GM18505 (cell line): Measurements from ENCODE around the gene ATOSA.

Experiments
- ATAC-seq: cut with Tn5 transposase; IDR thresholded peaks from one replicate; pipeline ENCODE4 v1.9.1; 2021; ENCODE audit not compliant: unreplicated experiment
- POLR2A ChIP-seq: IDR thresholded peaks from 4 replicates; pipeline ENCODE4 v1.6.1; 2011; ENCODE audit warnings: borderline replicate concordance; ENCODE audit not compliant: insufficient read depth, insufficient read length; ENCODE audit errors: extremely low read depth

The ATOSA gene

GRCh38 chr15:52677593-52678467 lies 1.4 kb downstream of the ATOSA start:
- no peak for TF ChIP-seq POLR2A
- ATAC-seq = peak; percentile 26

GRCh38 chr15:52674831-52675230 lies 4.4 kb downstream of the ATOSA start:
- no peak for TF ChIP-seq POLR2A
- no peak for ATAC-seq

GRCh38 chr15:52673734-52674133 lies 5.5 kb downstream of the ATOSA start:
- TF ChIP-seq POLR2A = no peak
- no peak for ATAC-seq

- no peak for TF ChIP-seq POLR2A
- ATAC-seq = no peak
These were observed 5.9 kb downstream of the ATOSA start for GRCh38 chr15:52673312-52673711.

- no peak for TF ChIP-seq POLR2A
- ATAC-seq = no peak
These were observed 6.5 kb downstream of the ATOSA start for GRCh38 chr15:52672661-52673060.

GRCh38 chr15:52670087-52670486 lies 9.1 kb downstream of the ATOSA start:
- TF ChIP-seq POLR2A = no peak

GRCh38 chr15:52668133-52668532 lies 11.1 kb downstream of the ATOSA start:
- ATAC-seq = no peak
- TF ChIP-seq POLR2A = no peak

More at GRCh38 chr15:52670087-52670486, 9.1 kb downstream of the ATOSA start:
- ATAC-seq = no peak

- ATAC-seq = no peak
- no peak for TF ChIP-seq POLR2A
These were observed 11.6 kb downstream of the ATOSA start for GRCh38 chr15:52667597-52667996.

GRCh38 chr15:52663536-52664294 lies 15.5 kb downstream of the ATOSA start:
- no peak for ATAC-seq

GRCh38 chr15:52661909-52662308 lies 17.3 kb downstream of the ATOSA start:
- no peak for TF ChIP-seq POLR2A
- ATAC-seq = no peak

More at GRCh38 chr15:52663536-52664294, 15.5 kb downstream of the ATOSA start:
- no peak for TF ChIP-seq POLR2A

- TF ChIP-seq POLR2A = no peak
- no peak for ATAC-seq
These were observed 19.0 kb downstream of the ATOSA start for GRCh38 chr15:52660192-52660591.

- no peak for TF ChIP-seq POLR2A
- peak; percentile 88 for ATAC-seq
These were observed 20.2 kb downstream of the ATOSA start for GRCh38 chr15:52658955-52659354.

- ATAC-seq = no peak
- no peak for TF ChIP-seq POLR2A
These were observed 21.9 kb downstream of the ATOSA start for GRCh38 chr15:52657338-52657737.

- ATAC-seq = no peak
- no peak for TF ChIP-seq POLR2A
These were observed 22.8 kb downstream of the ATOSA start for GRCh38 chr15:52656412-52656811.

- ATAC-seq = no peak
- no peak for TF ChIP-seq POLR2A
These were observed 25.7 kb downstream of the ATOSA start for GRCh38 chr15:52653431-52653964.
